Epithelial cell of prostate (primary cell): Measurements from ENCODE around the gene PLCB2.

Source experiments
- DNase-seq: peaks from one replicate; pipeline ENCODE4 v3.0.0-alpha.2; 2011; ENCODE audit warnings: low read depth, low spot score
- H3K27ac ChIP-seq: fragments of 450-650 bp; 2 replicates; pipeline ENCODE4 v1.5.1; 2017; ENCODE audit warnings: mild to moderate bottlenecking

The PLCB2 gene

DNA sequence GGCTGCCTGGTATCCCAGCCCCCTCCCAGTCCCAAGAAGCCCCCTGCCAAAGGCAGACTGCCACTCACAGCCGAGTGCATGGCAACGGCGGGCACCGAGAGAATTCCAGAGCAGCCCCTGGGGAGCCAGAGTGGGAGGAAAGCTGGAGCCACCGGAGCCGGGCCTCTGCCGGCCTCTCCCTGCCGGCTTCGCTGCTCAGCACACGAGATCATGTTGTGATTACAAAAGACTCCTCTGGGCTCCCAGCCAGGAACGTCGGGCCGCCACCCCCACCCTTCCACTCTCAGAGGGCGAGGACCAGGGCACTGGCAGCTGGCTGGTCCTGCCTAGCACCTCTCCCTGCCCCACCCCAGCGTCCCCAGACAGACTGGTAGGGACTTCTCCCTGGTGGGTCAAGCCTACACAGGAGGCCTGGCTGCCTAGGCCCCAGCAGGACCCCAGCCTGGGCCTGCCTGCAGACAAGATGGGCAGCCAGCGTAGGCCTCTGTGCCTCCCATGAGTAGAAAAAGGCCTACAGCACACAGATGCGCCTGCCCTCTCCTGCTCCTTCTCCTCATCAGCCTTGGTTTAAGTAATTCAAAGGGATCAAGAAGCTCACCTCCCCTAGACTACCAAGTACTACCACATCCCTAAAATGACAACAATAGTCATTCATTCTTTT is 33.1 kb upstream of the PLCB2 start, which contains the start of gene CCDC9B:
Gene CCDC9B (minus strand): TSS at position 200 of the 661 bp plus-strand sequence. CDS start 120 bp downstream, at position 80.
- DNase-seq = no peak
- peak within 1 kb of the TSS; percentile 94 for H3K27ac ChIP-seq

- peak overlapping the region; percentile 94 for H3K27ac ChIP-seq
- DNase-seq = no peak
Observed at GRCh38 chr15:40340038-40340739, 32.5 kb upstream of the PLCB2 start.

DNA sequence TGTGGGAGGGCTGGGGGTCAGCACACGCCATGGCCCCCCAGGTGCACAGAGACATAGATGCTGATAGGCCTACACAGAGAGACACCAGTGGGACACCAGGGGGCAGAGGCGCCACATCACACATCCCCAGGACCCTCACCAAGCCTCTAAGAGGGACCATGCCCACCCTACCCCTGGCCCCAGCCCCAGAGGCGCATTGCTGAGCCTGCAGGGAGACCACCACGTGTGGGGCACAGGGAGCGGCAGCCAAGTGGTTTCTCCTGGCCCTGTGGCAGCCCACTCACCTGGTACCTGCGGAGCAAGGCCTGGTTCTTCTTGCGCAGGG is 31.8 kb upstream of the PLCB2 start:
- peak overlapping the region; percentile 94 for H3K27ac ChIP-seq
- no peak for DNase-seq

DNA sequence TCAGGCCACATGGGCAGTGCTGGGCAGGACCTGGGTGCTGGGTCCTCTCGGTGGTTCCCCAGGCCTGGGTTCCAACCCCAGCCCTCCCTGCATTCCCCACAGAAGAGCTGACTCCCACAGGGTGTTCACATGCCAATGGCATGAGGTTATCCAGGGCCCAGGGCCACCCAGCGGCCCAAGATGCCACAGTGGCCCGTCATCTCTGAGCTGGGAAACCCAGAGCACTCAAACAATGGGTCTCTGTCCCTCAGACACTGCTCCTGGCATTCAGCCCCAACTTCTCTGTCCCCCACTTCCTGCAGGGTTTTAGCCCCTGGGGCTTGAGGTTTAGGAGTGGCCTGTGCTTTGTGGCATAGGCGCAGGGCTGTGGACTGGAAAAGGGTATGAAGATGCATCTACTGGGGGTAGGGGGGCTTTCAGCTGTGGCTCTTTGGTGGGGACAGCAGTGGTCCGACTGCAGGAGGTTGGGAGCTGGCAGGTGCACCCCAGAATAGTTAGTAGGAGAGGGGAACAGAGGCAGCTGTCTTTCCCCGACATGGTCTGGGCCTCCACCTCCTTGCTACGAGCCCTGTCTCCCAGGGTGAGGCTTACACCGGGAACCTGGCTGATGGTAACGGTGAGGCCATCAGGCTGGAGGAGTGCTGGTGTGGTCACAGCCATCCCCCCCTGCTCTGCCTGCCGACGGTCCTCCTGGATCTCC is 31.3 kb upstream of the PLCB2 start:
- peak overlapping the region; percentile 94 for H3K27ac ChIP-seq
- DNase-seq = peak; percentile 52

GRCh38 chr15:40338041-40338657 is 30.4 kb upstream of the PLCB2 start:
- DNase-seq = no peak
- H3K27ac ChIP-seq = peak overlapping the region; percentile 94

DNA sequence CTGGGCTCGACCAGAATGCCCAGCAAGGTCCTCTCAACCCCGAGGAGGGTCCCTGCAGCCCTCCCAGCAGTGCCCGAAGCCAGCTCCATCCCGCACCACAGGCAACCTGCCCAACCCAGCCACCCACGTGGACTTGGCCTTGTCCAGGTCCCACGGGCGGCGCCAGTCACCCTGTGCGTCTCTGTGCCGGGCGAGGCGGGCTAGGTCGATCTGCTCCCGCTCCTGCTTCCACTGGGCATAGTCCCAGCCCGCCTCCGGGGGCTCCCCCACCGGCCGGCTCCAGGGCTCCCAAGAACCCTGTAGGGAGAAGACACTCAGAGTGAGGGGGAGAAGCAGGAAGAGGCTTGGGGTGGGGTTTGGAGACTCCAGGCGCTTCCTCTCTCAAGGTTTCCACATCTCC is 29.9 kb upstream of the PLCB2 start:
- no peak for DNase-seq
- H3K27ac ChIP-seq = peak overlapping the region; percentile 94

GRCh38 chr15:40336744-40337122 is 29.0 kb upstream of the PLCB2 start:
- peak overlapping the region; percentile 52 for H3K27ac ChIP-seq
- DNase-seq = no peak

GRCh38 chr15:40335938-40336743 is 28.4 kb upstream of the PLCB2 start:
- peak overlapping the region; percentile 52 for H3K27ac ChIP-seq
- DNase-seq = no peak

GRCh38 chr15:40334941-40335795 is 27.4 kb upstream of the PLCB2 start:
- peak overlapping the region; percentile 52 for H3K27ac ChIP-seq
- no peak for DNase-seq

DNA sequence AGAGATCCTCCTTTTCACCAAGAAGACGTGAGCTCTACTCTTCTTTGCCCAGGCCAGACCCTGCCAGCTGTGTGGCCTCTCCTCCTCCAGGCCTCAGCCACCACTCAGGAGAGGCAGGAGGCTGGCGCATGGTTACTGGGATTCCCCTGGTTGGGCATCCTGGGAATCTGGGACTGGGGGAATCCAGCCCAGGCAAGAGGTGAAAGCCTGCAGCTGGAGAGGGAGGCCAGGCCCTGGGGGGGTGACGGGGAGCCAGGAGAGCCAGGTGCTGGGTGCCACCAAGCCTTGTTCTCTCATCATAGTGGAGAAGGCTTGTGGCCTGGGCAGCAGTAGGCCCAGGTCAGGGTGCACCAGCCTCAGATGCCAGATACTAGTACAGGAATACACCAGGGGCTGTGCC is 26.8 kb upstream of the PLCB2 start:
- H3K27ac ChIP-seq = peak overlapping the region; percentile 52
- DNase-seq = no peak

DNA sequence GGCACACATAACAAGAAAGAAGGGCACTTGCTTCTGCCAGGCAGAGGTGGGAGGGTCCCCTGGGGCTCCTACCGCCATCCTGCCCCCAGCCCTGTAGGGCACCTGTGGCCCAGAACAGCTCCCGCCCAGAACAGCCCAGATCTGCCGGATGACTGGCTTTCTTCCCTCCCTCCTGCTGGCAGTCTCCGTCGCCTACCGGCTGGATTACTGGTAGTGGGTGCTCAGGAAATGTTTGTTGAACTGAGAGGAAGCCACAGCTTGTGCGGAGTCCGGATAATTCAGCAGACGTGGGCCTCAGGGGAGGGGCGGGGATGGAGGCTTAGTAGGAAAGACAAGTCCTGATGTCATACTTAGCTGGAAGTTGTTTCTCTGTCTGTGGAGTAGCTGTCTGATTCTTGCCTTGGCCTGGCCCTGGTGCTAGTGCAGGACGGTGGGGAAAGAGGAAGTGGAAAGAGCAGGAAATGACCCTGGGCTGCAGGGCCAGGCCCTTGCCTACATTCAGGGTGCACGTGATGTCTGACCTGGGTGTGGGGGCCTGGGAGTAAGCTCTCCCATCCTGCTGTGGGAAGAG is 26.3 kb upstream of the PLCB2 start:
- H3K27ac ChIP-seq = peak overlapping the region; percentile 52
- DNase-seq = no peak

DNA sequence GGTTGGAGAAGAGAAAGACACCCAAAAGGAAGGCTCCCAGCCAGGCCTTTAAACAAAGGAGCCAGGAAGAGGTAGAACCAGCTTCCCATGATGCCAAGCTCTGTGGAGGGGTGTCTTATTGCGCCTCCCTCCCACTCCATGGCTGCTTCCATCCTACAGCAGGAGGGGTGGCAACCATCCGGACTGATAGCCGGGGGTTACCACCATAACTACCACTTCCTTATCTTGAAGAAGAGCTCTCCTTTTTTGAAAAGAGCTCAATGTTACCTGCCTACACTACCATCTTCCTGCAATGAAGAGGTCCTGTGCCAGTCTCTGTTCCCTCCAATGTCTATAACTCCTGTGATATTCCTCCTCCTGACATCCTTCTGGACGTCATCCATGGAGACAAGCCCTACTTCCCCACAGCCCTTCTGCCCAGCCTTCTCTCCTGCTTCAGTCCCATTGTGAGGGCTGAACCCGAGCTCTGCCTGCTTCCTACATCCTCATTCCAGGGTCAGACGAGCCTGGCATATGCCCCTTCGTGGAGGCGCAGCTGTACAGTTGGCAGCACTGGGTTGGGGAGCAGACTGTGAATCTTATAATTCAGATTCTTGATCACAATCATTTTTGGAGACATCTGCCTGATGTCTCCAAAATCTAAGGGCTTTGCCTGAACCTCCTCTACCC is 24.5 kb upstream of the PLCB2 start:
- no peak overlapping the region for H3K27ac ChIP-seq
- no peak for DNase-seq

DNA sequence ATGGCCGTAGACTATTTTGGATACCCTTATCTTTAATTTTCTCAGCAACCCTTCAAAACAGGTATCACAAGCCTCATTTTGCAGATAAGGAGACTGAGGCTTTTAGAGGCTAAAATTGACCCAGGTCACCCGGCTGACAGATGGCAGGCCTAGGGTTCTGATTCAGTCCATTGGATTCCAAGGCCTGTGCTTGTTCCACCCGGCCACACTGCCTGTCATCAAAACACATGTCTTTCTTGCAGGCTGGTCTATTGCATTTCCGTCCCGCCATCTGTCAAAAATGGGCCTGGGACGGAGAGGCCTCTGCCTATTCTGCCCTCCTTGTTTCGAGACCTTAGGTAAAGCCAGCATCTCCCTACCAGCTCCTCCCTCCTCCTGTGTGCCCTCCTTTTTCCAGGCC is 23.9 kb upstream of the PLCB2 start:
- H3K27ac ChIP-seq = no peak overlapping the region

GRCh38 chr15:40331026-40331425 is 23.3 kb upstream of the PLCB2 start:
- no peak overlapping the region for H3K27ac ChIP-seq

More for the DNA sequence above, 23.9 kb upstream of the PLCB2 start:
- DNase-seq = no peak

GRCh38 chr15:40330368-40330836 is 22.7 kb upstream of the PLCB2 start:
- no peak for DNase-seq
- H3K27ac ChIP-seq = no peak overlapping the region

More at GRCh38 chr15:40331026-40331425, 23.3 kb upstream of the PLCB2 start:
- no peak for DNase-seq

- no peak for DNase-seq
- no peak overlapping the region for H3K27ac ChIP-seq
Observed at GRCh38 chr15:40329804-40330203, 22.1 kb upstream of the PLCB2 start.

DNA sequence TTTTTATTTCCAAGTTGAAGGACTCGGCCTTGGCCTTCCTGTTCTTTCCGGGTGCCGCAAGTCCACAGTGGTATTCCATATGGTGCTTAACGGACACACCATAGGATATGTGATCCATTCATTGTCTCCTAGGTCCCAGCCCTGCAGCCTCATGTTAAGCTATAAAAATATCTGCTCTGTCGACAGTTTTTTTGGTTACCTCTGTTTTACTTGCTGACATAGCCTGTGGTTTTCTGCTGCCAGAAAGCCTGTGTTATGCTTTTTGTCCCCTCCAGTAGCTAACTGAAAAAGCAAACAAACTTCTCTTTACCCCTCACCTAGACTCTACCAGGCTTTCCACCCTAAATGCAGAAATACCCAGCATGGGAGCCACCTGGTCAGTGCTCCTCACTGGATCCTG is 21.0 kb upstream of the PLCB2 start:
- peak overlapping the region; percentile 48 for H3K27ac ChIP-seq
- no peak for DNase-seq

DNA sequence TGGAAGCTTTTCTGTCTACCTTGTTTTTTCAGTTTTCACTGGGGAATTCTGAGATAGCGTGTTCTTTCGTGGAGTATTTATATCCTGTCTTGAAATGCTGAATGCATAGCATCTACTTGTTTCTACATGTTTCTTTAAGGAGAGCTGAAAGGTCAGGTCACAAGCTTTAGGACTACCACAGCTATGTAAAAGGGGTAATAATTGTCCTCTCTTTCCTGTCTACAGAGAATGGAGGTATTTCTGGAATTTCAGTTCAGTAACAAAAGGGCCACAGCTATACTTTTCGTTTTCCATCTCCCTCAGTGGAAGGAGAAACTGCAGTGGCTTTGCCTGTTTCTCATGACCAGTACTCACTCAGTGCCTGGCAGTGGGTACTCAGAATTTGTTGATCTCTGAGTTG is 20.4 kb upstream of the PLCB2 start:
- DNase-seq = no peak
- H3K27ac ChIP-seq = peak overlapping the region; percentile 48
